ENCODE results near the gene PITX2.

GRCh38 chr4:110614173-110614963 is 8.5 kb downstream of the PITX2 start:
- no peak for TF ChIP-seq CTCF (conservative IDR thresholded peaks at IDR 0.05; ENCODE audit: low read depth in 2 of 2)
- TF ChIP-seq ZNF331 (CRISPR knock-in tag; IDR thresholded peaks at IDR 0.05; ENCODE audit: low read depth), result no peak
- TF ChIP-seq EZH2 (IDR thresholded peaks at IDR 0.05; ENCODE audit: low read depth, unreplicated experiment), result peak; percentile 67
- no peak for TF ChIP-seq REST (IDR thresholded peaks at IDR 0.05; ENCODE audit: unreplicated experiment)
- 0 out of 2 replicates have a peak, but pooled peaks have one; percentile 7 for TF ChIP-seq POLR2AphosphoS5 (IDR thresholded peaks at IDR 0.05; ENCODE audit: low read depth)
- peak; percentile 64; the same call in 1 of the 2 replicates for TF ChIP-seq CREB1 (CRISPR knock-in tag; IDR thresholded peaks at IDR 0.05; ENCODE audit: low read depth)
- no peak for TF ChIP-seq EZH2phosphoT487 (IDR thresholded peaks at IDR 0.05; ENCODE audit: unreplicated experiment)
- no peak for TF ChIP-seq STAT1 (IDR thresholded peaks at IDR 0.05; ENCODE audit: unreplicated experiment)
- peak; percentile 47; the same call in 1 of the 2 replicates for TF ChIP-seq NANOG (IDR thresholded peaks at IDR 0.05; ENCODE audit: borderline replicate concordance)
- TF ChIP-seq JUNB (IDR thresholded peaks at IDR 0.05; ENCODE audit: unreplicated experiment), result no peak
- TF ChIP-seq ETS1 (IDR thresholded peaks at IDR 0.05), result peak; percentile 51; the same call in 1 of the 2 replicates
- TF ChIP-seq ZNF462 (CRISPR knock-in tag; IDR thresholded peaks at IDR 0.05), result no peak
- no peak for TF ChIP-seq ZNF114 (CRISPR knock-in tag; IDR thresholded peaks at IDR 0.05)
